GM19463 (cell line): ENCODE results near the gene TSPAN14.

Experiments
- ATAC-seq: cut with Tn5 transposase; IDR thresholded peaks from one replicate; pipeline ENCODE4 v1.9.1; 2021; ENCODE audit warnings: mild to moderate bottlenecking, moderate library complexity; ENCODE audit not compliant: unreplicated experiment

The TSPAN14 gene

DNA sequence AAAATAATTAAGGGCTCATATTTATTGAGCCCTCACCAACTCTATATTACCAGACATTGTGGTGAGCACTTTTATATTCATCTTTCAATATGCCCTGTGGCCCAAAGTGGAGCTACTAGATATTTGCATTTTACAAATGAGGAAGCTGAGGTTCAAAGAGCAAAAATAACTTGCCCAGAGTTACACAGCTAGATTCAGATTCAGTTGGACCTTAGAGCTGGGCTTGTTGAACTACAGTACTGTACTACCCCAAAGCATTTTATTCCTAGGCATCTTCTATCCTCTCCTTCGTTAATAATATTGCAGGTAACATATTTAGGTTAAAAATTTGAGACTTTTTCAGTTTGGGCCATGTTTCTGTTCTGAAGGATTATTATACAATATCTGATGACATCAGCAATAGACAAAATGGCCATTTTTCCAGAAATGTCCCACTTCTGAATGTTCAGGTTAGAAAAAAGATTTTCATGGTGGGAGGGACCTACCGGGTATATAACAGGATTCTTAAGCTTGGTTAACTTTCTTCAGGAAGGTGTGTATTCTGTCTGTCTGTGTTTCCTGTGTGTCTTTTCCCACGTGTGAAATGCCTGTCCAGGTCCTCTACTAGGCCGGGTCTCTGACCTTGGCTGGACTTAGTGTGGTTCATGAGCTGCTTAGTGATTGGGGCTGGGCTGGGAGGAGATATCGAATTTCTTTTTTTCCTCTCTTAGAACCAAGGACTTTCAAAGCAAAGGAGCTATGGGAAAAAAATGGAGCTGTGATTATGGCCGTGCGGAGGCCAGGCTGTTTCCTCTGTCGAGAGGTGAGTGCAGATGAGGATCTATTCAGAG lies 32.2 kb upstream of the TSPAN14 start:
- peak; percentile 90 for ATAC-seq

GRCh38 chr10:80425901-80426300 lies 28.2 kb upstream of the TSPAN14 start:
- no peak for ATAC-seq

GRCh38 chr10:80427541-80427940 lies 26.6 kb upstream of the TSPAN14 start:
- no peak for ATAC-seq

- ATAC-seq, result no peak
Observed at GRCh38 chr10:80429521-80429973, 24.6 kb upstream of the TSPAN14 start.

GRCh38 chr10:80433134-80433533 lies 21.0 kb upstream of the TSPAN14 start:
- ATAC-seq, result no peak

DNA sequence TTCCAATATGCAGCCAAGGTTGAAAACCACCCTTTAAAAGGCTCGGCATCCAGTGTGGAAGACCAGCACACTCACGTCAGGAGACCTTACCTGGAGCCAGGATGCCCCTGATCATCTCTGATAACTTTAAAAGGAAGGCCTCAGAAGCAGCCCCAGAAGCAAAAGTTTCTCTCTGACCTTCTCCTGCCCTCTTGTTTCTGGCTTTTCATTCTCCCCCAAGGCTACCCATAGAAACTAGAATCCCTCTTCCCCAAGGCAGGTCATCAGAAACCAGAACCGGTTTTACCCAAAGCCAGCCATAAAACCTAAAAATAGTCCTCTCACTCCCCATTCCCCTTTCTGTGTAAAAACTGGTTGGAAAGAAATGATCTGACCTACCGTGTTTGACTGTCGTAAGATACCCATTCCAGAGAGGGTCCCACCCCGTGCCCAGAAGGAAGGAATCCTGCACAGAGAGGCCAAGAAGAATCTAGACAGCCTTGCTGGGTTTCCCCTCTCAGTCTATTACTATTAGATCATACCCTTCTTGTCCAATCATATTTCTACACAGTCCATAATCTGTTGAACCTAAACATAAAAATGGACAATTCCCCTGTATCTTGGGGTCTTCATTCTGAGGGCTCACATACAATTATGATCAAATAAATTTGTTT lies 17.5 kb upstream of the TSPAN14 start:
- no peak for ATAC-seq

DNA sequence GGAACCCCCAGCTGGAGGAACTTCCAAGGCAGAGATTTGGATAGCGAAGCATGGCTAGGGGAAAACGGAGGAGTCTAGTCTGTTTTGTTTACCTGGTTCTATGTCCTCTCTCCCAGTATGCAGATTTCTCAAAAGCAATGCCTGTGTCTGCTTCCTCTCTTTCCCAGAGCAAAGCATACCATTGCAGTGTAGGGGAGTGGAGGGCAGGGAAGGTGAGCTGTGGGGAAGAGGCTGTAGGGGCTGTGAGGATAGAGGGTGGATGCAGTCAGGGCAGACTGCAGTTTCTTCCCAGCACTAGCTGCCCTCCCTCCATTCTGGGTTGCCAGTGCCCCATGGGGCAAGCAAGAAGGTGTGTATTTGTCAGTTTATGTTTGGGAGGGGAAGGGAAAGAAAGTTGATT lies 16.9 kb upstream of the TSPAN14 start:
- ATAC-seq, result no peak

- no peak for ATAC-seq
Observed at GRCh38 chr10:80441831-80442230, 12.3 kb upstream of the TSPAN14 start.

GRCh38 chr10:80442879-80443278 lies 11.2 kb upstream of the TSPAN14 start:
- ATAC-seq, result no peak

- peak; percentile 54 for ATAC-seq
Observed at GRCh38 chr10:80443531-80443974, 10.6 kb upstream of the TSPAN14 start.

DNA sequence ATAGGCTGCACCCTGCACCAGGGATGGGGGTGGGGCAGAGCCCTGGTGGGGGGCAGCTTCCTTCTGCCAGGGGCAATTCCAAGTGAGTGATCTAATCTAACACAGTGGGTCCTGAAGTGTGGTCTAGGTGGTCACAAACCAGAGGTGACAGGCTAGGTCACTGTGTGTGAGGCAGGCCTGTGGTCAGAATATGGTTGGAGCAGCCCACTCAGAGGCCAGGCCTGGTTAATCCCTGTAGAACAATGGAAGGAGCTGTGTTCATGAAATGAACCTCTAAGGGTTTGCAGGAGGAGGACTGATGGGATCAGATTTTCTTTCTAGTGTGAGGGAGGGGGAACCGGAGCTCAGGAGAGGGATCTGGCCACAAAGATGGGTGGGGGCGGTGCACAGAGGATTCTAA lies 10.0 kb upstream of the TSPAN14 start:
- ATAC-seq, result no peak

DNA sequence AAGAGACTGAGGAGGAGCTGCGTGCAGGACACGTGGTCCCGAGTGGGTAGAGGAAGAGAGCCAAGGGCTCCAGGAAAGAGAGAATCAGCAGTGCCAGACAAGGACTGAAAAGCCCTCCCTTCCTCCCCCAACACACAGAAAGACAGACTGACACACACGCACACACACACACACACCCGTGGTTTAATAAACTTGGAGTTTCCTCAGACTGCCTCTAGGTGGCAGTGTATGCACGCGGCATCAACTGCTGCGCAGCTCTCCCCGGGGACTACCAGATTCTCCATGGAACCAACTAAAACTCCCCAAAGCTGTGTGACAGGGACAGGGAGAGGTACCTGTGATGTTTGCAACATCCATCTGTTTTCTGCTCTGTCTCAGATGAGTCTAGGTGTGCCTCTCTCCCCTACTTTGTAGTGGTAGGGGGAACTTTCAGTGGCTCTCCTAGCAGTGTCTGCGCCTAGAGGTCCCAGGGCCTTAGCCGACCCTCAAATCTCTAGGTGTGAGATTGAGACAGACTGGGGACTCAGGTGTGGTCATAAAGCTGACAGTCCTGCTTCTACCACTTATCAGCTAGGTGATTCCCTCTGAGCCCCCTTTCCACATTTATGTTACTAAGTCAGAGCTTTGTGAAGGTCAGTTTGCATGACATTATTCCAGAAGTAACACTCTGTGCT lies 9.3 kb upstream of the TSPAN14 start:
- peak; percentile 83 for ATAC-seq

- no peak for ATAC-seq
Observed at GRCh38 chr10:80447436-80448190, 6.5 kb upstream of the TSPAN14 start.

DNA sequence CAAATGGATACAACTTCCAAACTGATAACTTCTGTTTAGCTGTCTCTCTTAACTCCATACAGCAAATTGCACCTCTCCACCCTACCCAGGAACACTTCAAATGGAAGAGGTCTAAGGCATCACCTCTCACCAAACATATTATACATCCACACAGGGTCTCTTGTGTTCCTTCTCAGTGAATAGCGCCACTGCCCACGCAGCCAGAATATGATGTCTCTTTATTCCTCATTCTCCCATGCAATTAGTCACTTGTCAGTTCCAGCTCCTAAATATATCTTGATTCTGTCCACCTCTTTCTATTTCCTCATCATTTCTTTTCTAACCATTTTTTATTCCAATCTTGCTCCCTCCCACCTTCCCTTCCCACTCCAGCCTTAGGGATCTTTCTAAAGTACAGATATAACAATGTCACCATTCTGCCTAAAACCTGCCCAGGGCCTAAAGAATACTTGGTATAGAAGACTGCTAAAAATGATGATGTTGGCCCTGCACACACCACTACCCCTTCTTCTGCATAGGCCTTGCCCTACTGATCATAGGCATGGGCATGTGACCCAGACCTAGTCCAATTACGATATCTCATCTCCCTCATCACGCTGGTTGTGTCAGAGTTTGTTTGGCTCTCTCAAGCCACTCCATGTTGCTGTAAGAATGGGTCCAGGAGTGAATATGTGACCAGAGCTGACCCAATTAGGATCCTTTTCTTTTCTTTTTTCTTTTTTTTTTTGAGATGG lies 5.7 kb upstream of the TSPAN14 start:
- no peak for ATAC-seq

DNA sequence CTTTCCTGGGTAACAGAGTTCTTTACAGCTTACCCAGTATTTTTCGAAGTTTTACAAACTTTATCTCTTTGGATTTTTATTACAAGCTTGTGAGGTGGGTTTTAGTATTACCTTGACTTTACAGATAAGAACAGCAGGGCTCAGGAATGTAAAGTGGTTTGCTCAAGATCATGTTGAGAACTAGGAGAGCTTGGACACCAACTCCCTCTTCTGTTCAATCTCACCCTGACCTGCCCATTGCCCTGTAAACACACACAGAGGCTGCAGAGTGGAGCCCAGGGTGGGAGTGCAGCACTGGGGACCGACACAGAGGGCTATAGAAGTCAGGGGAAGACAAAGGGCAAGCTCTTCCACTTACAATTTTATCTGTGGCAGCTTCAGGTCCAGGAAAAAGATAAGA lies 4.6 kb upstream of the TSPAN14 start:
- ATAC-seq, result no peak

DNA sequence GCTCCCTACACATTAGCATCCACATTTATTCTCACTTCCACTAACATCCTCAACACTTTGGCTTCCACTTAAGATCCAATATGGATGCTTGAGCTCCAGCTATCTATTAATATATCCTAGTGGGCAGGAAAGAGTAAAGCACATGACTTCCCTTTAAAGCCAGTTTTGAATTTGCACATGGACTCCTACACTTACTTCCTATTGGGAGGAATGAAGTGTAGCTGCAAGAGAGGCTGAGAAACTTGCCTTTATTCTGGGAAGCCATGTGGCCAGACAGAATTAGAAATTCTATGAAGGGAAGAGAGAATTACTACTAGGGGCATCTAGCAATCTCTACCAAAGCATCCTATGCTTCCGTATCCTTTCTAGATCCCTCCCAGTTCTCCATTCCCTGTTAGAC lies 3.0 kb upstream of the TSPAN14 start:
- no peak for ATAC-seq

GRCh38 chr10:80452069-80452468 lies 2.0 kb upstream of the TSPAN14 start:
- no peak for ATAC-seq

GRCh38 chr10:80452640-80453039 lies 1.5 kb upstream of the TSPAN14 start:
- ATAC-seq, result no peak

DNA sequence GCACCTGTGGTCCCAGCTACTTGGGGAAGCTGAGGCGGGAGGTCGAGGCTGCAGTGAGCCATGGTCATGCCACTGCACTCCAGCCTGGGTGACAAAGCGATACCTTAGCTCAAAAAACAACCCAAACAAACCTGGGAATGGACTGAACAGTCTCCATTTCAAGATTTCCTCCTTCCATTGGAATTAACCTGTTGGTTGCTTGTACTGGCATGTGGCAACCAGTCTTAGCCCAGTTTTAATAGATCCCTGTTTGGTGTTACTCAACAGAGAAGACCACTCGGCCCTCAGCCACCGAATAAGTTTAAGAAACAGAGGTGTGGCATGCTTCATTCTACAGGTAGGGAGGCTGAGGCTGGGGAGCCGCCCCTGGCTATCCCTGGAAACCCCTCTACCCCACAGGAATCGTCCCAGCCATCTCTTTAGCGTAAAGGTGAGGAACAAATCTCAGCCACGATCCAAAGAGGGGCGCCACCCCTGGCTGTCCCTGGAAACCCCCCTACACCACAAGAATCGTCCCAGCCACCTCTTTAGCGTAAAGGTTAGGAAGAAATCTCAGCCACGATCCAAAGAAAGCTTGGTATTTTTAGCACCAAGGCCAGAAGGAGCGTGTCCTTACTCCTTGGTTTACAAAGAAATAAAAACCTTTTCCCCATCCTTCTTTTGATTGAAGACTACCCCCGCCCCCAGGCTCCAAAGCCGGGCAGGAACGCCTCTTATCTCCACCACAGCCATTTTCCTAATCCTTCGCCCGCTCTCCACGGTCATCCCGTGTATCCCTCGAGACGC lies 861 bp upstream of the TSPAN14 start:
- ATAC-seq, result no peak
